Panc1 (cell line): ENCODE results near the gene NR2C2. TPM values are rescaled to one million over a fixed set of nuclear protein-coding genes. Genes with fewer than 3 reads are reported as not detected.

Experiments
- ATAC-seq: fragments of 200-7000 bp; cut with Tn5 transposase; 2 replicates; pipeline ENCODE4 v1.9.1; 2020; ENCODE audit warnings: mild to moderate bottlenecking, moderate library complexity
- BruUV-seq: library from RNA; stranded (reverse); fragments of 400-500 nt; replicated peaks from 2 replicates; lab custom pipeline; 2021; lab: Mats Ljungman, UMichigan
- CTCF ChIA-PET: fragments of 300-600 bp; sonication (Branson Sonifier 250); formaldehyde crosslinking; loops from one replicate; lab custom pipeline; 2022; ENCODE audit warnings: antibody characterized with exemption; lab: Charles Lee
- POLR2A ChIA-PET: fragments of 300-600 bp; sonication (Branson Sonifier 250); formaldehyde crosslinking; loops from one replicate; lab custom pipeline; 2022; ENCODE audit warnings: antibody characterized with exemption; lab: Charles Lee
- DNase-seq: peaks from one replicate; pipeline ENCODE4 v3.0.0-alpha.2; 2010; ENCODE audit warnings: low read depth, low spot score
- H3K27ac ChIP-seq: 2 replicates; pipeline ENCODE4 v1.5.1; 2011; ENCODE audit warnings: mild to moderate bottlenecking, low read length, inconsistent platforms
- H3K27me3 ChIP-seq: fragments of 200-500 bp; sonication (Bioruptor generic); 2 replicates; pipeline ENCODE4 v1.6.0; 2014; ENCODE audit warnings: low read length, inconsistent platforms; ENCODE audit not compliant: control insufficient read depth, insufficient read depth
- H3K36me3 ChIP-seq: fragments of 200-500 bp; sonication (Bioruptor generic); 2 replicates; pipeline ENCODE4 v1.5.1; 2014; ENCODE audit warnings: inconsistent platforms, mild to moderate bottlenecking, low read length, moderate library complexity; ENCODE audit not compliant: control insufficient read depth, insufficient read depth
- H3K4me1 ChIP-seq: 2 replicates; pipeline ENCODE4 v1.5.1; 2011; ENCODE audit warnings: inconsistent platforms, mild to moderate bottlenecking, low read length, moderate library complexity; ENCODE audit not compliant: control insufficient read depth, insufficient read depth
- H3K4me3 ChIP-seq, 2 experiments: 2 replicates each; pipeline ENCODE4 v1.5.1; 2011 to 2012; ENCODE audit warnings: low read depth in 2 of 2, low read length in 2 of 2, mild to moderate bottlenecking in 2 of 2, inconsistent platforms in 1 of 2, moderate library complexity in 1 of 2
- H3K9me3 ChIP-seq: fragments of 200-500 bp; sonication (Bioruptor generic); 2 replicates; pipeline ENCODE4 v1.5.1; 2014; ENCODE audit warnings: low read depth, mild to moderate bottlenecking, inconsistent platforms, low read length, moderate library complexity; ENCODE audit not compliant: control insufficient read depth, insufficient read depth
- CTCF ChIP-seq: fragments of 450-650 bp; IDR thresholded peaks from 2 replicates; pipeline ENCODE4 v1.5.1; 2017; ENCODE audit warnings: mild to moderate bottlenecking
- POLR2AphosphoS5 ChIP-seq: IDR thresholded peaks from 2 replicates; pipeline ENCODE4 v1.6.1; 2012; ENCODE audit warnings: mild to moderate bottlenecking, low read depth, low read length, moderate library complexity
- SIN3A ChIP-seq: IDR thresholded peaks from 2 replicates; pipeline ENCODE4 v1.6.1; 2012; ENCODE audit warnings: low read depth, mild to moderate bottlenecking, low read length, moderate library complexity, borderline replicate concordance; ENCODE audit not compliant: insufficient read depth
- TCF7L2 ChIP-seq: IDR thresholded peaks from 2 replicates; pipeline ENCODE4 v1.6.1; 2011; ENCODE audit warnings: mild to moderate bottlenecking, low read depth, low read length, inconsistent platforms
- in situ Hi-C: cut with HindIII; loops from 2 replicates; pipeline ENCODE4 v1.10.0; 2016; ENCODE audit warnings: low sequenced_read_pairs, low pct_unique_long_range_greater_than_20kb
- intact Hi-C: fragments of 100-400 bp; cut with micrococcal nuclease; formaldehyde crosslinking; loops from one replicate; pipeline ENCODE4 v1.10.0; 2022; ENCODE audit not compliant: unreplicated experiment
- total RNA-seq: library from RNA; stranded (reverse); gene quantifications from one replicate; pipeline ENCODE4 v1.2.1, GENCODE V29; 2021; ENCODE audit not compliant: unreplicated experiment
- TF ChIP-seq, protein P1 (sequence below), 2 experiments: IDR thresholded peaks; 2 replicates each; pipeline ENCODE4 v1.6.1; 2011 to 2012; ENCODE audit warnings: low read depth in 2 of 2, control low read depth in 1 of 2, low read length in 1 of 2, mild to moderate bottlenecking in 1 of 2, moderate library complexity in 1 of 2; ENCODE audit not compliant: insufficient read depth in 1 of 2

Gene NR2C2
- total RNA-seq, 1 experiment from 2014 or later = 30.6 TPM

GRCh38 chr3:15033103-15033502 is 85.7 kb downstream of the NR2C2 start:
- DNase-seq (no peak), ATAC-seq (no peak)
- H3K36me3 ChIP-seq = peaks cover 9% of the 10 kb centered on the region
- ChIA-PET POLR2A (no interaction called here), CTCF (no interaction called here)
- no peak overlapping the region for H3K27ac ChIP-seq
- TF ChIP-seq TCF7L2 (no peak), SIN3A (no peak)
- in situ Hi-C loops = no loop called here
- no peaks in the 10 kb centered on the region for H3K4me1 ChIP-seq
- no peak overlapping the region for H3K4me3 ChIP-seq
- intact Hi-C loops = loop anchor here (10.0 kb wide), 1 partner anchor 108 kb away; no protein-coding TSS in a partner anchor
- no peaks in the 10 kb centered on the region for H3K27me3 ChIP-seq
- H3K9me3 ChIP-seq = no peaks in the 10 kb centered on the region
- no TSS peak for BruUV-seq

DNA sequence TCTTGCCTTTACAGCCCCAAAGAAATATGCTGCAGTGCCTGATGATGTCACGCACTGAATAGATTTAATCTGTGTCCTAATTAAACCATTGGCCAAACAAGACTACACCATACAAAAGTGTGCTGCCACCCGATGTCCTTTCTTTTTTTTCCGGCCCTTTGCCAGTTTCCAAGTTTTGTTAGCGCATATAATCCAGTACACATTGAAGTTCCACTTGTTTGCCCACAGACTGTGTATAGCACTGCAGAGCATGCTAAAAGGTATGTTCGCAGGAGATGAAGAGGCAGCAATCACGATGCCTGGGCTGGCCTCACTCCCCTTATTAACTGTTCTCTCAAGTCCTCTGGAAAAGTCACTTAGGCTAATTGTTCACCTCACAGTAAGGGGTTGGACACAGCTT is 90.9 kb downstream of the NR2C2 start:
- CTCF ChIA-PET = no interaction called here

More for the DNA sequence above, 90.9 kb downstream of the NR2C2 start:
- BruUV-seq = no TSS peak
- no peak overlapping the region for H3K4me3 ChIP-seq
- H3K27me3 ChIP-seq = no peaks in the 10 kb centered on the region
- H3K9me3 ChIP-seq = no peaks in the 10 kb centered on the region
- DNase-seq (no peak), ATAC-seq (no peak)
- POLR2A ChIA-PET = interaction anchor here (1.1 kb wide), 1 partner anchor 9 kb away, joined by 3 read pairs; no protein-coding TSS in a partner anchor
- H3K4me1 ChIP-seq = no peaks in the 10 kb centered on the region
- intact Hi-C loops (loop anchor here (10.0 kb wide), 1 partner anchor 114 kb away; no protein-coding TSS in a partner anchor), in situ Hi-C loops (no loop called here)
- H3K27ac ChIP-seq = no peak overlapping the region
- H3K36me3 ChIP-seq = peaks cover 8% of the 10 kb centered on the region
- no peak for TF ChIP-seq SIN3A
- TF ChIP-seq TCF7L2 = no peak
- no peak for TF ChIP-seq CTCF
- no peak for TF ChIP-seq POLR2AphosphoS5
- TF ChIP-seq, protein P1, sequence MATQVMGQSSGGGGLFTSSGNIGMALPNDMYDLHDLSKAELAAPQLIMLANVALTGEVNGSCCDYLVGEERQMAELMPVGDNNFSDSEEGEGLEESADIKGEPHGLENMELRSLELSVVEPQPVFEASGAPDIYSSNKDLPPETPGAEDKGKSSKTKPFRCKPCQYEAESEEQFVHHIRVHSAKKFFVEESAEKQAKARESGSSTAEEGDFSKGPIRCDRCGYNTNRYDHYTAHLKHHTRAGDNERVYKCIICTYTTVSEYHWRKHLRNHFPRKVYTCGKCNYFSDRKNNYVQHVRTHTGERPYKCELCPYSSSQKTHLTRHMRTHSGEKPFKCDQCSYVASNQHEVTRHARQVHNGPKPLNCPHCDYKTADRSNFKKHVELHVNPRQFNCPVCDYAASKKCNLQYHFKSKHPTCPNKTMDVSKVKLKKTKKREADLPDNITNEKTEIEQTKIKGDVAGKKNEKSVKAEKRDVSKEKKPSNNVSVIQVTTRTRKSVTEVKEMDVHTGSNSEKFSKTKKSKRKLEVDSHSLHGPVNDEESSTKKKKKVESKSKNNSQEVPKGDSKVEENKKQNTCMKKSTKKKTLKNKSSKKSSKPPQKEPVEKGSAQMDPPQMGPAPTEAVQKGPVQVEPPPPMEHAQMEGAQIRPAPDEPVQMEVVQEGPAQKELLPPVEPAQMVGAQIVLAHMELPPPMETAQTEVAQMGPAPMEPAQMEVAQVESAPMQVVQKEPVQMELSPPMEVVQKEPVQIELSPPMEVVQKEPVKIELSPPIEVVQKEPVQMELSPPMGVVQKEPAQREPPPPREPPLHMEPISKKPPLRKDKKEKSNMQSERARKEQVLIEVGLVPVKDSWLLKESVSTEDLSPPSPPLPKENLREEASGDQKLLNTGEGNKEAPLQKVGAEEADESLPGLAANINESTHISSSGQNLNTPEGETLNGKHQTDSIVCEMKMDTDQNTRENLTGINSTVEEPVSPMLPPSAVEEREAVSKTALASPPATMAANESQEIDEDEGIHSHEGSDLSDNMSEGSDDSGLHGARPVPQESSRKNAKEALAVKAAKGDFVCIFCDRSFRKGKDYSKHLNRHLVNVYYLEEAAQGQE (IDR thresholded peaks at IDR 0.05; ENCODE audit: insufficient read depth in 1 of 2, low read depth in 2 of 2, low read length in 1 of 2) = no peak
